ENCODE data around the gene LHFPL3.

The LHFPL3 gene

DNA sequence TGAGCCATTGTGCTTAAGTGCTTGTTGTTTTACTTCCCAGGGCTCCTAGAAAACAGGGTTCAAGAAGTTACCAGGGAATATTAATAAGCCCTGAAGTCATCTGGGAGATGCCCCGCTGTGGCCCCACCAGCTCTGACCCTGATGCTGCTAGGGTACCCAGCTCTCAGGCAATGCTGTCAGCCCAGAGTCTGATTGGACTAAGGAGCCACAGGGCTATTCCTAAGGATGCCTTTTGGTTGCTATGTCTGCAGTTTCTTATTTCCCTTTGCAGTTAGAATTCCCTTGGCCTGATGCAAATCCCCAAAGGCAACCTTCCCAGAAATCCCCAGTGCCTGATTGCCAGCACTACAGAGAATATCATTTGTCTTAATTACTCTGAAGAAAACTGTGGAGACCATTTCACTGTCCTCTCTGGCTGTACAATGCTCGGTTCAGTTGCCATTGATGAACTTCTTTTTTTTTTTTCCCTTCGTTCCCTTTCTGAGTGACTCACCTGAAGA lies 448.9 kb downstream of the LHFPL3 start:
- Histone ChIP-seq H2BK12ac (ENCODE audit: low read length in 2 of 2) (no peak overlapping the region), H3K23ac (ENCODE audit: low read length in 2 of 2) (no peak overlapping the region), H3K18ac (ENCODE audit: low read depth in 1 of 2, low read length in 2 of 2) (no peak overlapping the region), H2BK5ac (ENCODE audit: low read depth, low read length, poor library complexity, severe bottlenecking) (no peak overlapping the region), H2AFZ (ENCODE audit: low read depth, low read length) (no peak overlapping the region), H3K14ac (ENCODE audit: low read length in 2 of 2) (no peak overlapping the region), H2BK120ac (ENCODE audit: low read depth, low read length) (no peak overlapping the region), H3K27me3 (ENCODE audit: control insufficient read depth in 1 of 2, insufficient read depth in 1 of 2, low read length in 2 of 2) (peaks cover 0 to 3% of the 10 kb centered on the region in 2 experiments), H3K4ac (ENCODE audit: low read depth in 1 of 2, low read length in 2 of 2) (no peak overlapping the region), H2AK5ac (ENCODE audit: low read length, severe bottlenecking) (no peak overlapping the region), H3K4me3 (ENCODE audit: insufficient read depth in 1 of 2, low read depth in 1 of 2, low read length in 2 of 2) (no peak overlapping the region), H3K4me2 (ENCODE audit: low read length, poor library complexity, severe bottlenecking) (no peak overlapping the region), H4K8ac (ENCODE audit: low read length) (no peak overlapping the region), H3K9ac (ENCODE audit: low read length) (no peak overlapping the region), H3K9me3 (ENCODE audit: control insufficient read depth, low read length) (no peaks in the 10 kb centered on the region), H3K79me1 (replicated peaks; ENCODE audit: low read length, poor library complexity, severe bottlenecking) (no peaks in the 10 kb centered on the region), H2BK15ac (ENCODE audit: low read depth, poor library complexity, severe bottlenecking) (no peak overlapping the region), H4K91ac (ENCODE audit: low read length) (no peak overlapping the region), H3K4me1 (ENCODE audit: control insufficient read depth, insufficient read depth, low read depth, low read length) (no peaks in the 10 kb centered on the region), H3K36me3 (ENCODE audit: control insufficient read depth in 1 of 2, insufficient read depth in 2 of 2, low read depth in 1 of 2, low read length in 2 of 2) (no peaks in the 10 kb centered on the region), H3K27ac (ENCODE audit: low read length, poor library complexity, severe bottlenecking) (no peak overlapping the region)
- DNase-seq, result no peak
- 54% methylated on average over 2 of the region's 3 CpGs for WGBS

DNA sequence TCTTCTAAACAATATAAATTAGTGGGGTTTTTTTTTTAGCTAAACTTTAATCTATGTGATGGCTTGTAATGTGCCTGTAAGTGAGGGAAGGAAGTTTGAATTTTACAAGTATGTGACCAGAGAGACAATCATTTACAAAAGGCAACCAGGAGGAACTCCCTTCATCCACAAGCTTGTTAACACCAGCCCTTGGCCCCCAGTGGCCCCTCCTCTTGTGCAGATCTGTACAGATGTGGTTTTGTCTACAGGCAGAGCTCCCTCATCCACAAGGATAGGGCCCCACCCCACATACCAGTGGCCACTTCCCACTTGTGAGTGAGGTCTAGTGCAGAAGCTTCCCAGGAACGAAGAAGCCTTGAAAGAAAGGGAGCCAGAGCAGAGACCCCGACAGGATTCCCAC lies 451.5 kb downstream of the LHFPL3 start:
- H2BK120ac ChIP-seq (ENCODE audit: low read depth, low read length), result no peak overlapping the region
- H3K14ac ChIP-seq (ENCODE audit: low read length in 2 of 2), result no peak overlapping the region
- H2BK5ac ChIP-seq (ENCODE audit: low read depth, low read length, poor library complexity, severe bottlenecking), result no peak overlapping the region
- DNase-seq, result no peak
- no peak overlapping the region for H3K4me3 ChIP-seq (ENCODE audit: insufficient read depth in 1 of 2, low read depth in 1 of 2, low read length in 2 of 2)
- H2BK15ac ChIP-seq (ENCODE audit: low read depth, poor library complexity, severe bottlenecking), result no peak overlapping the region
- H3K18ac ChIP-seq (ENCODE audit: low read depth in 1 of 2, low read length in 2 of 2), result no peak overlapping the region
- H2AK5ac ChIP-seq (ENCODE audit: low read length, severe bottlenecking), result no peak overlapping the region
- H3K36me3 ChIP-seq (ENCODE audit: control insufficient read depth in 1 of 2, insufficient read depth in 2 of 2, low read depth in 1 of 2, low read length in 2 of 2), result no peaks in the 10 kb centered on the region
- H3K9ac ChIP-seq (ENCODE audit: low read length), result no peak overlapping the region
- no peak overlapping the region for H3K27ac ChIP-seq (ENCODE audit: low read length, poor library complexity, severe bottlenecking)
- no peaks in the 10 kb centered on the region for H3K9me3 ChIP-seq (ENCODE audit: control insufficient read depth, low read length)
- no peak overlapping the region for H2AFZ ChIP-seq (ENCODE audit: low read depth, low read length)
- WGBS, result 61% methylated on average over 2 of the region's 2 CpGs
- H4K8ac ChIP-seq (ENCODE audit: low read length), result no peak overlapping the region
- no peaks in the 10 kb centered on the region for H3K4me1 ChIP-seq (ENCODE audit: control insufficient read depth, insufficient read depth, low read depth, low read length)
- H3K27me3 ChIP-seq (ENCODE audit: control insufficient read depth in 1 of 2, insufficient read depth in 1 of 2, low read length in 2 of 2), result peaks cover 0 to 7% of the 10 kb centered on the region in 2 experiments
- H3K79me1 ChIP-seq (replicated peaks; ENCODE audit: low read length, poor library complexity, severe bottlenecking), result no peaks in the 10 kb centered on the region
- H2BK12ac ChIP-seq (ENCODE audit: low read length in 2 of 2), result no peak overlapping the region
- no peak overlapping the region for H3K4ac ChIP-seq (ENCODE audit: low read depth in 1 of 2, low read length in 2 of 2)
- no peak overlapping the region for H3K23ac ChIP-seq (ENCODE audit: low read length in 2 of 2)
- H4K91ac ChIP-seq (ENCODE audit: low read length), result no peak overlapping the region
- no peak overlapping the region for H3K4me2 ChIP-seq (ENCODE audit: low read length, poor library complexity, severe bottlenecking)

DNA sequence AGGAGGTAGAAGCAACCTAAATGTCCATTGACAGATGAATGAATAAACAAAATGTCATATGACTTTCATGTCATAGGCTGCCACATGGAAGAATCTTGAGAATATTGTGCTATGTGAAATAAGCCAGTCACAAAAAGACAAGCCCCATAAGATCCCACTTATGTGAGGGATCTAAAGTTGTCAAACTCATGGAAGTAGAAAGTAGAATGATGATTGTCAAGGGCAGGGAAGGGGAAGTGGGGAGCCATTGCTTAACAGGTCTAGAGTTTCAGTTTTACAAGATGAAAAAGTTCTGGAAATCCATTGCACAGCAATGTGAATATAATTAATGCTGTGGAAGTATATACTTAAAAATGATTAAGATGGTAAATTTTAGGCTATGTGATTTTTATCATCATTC lies 456.3 kb downstream of the LHFPL3 start:
- Histone ChIP-seq H2BK120ac (ENCODE audit: low read depth, low read length) (no peak overlapping the region), H4K91ac (ENCODE audit: low read length) (no peak overlapping the region), H2AFZ (ENCODE audit: low read depth, low read length) (no peak overlapping the region), H3K27me3 (ENCODE audit: control insufficient read depth in 1 of 2, insufficient read depth in 1 of 2, low read length in 2 of 2) (peaks cover 0 to 7% of the 10 kb centered on the region in 2 experiments), H3K18ac (ENCODE audit: low read depth in 1 of 2, low read length in 2 of 2) (no peak overlapping the region), H3K4ac (ENCODE audit: low read depth in 1 of 2, low read length in 2 of 2) (no peak overlapping the region), H2BK12ac (ENCODE audit: low read length in 2 of 2) (no peak overlapping the region), H3K27ac (ENCODE audit: low read length, poor library complexity, severe bottlenecking) (no peak overlapping the region), H3K4me1 (ENCODE audit: control insufficient read depth, insufficient read depth, low read depth, low read length) (no peaks in the 10 kb centered on the region), H3K4me2 (ENCODE audit: low read length, poor library complexity, severe bottlenecking) (no peak overlapping the region), H3K79me1 (replicated peaks; ENCODE audit: low read length, poor library complexity, severe bottlenecking) (no peaks in the 10 kb centered on the region), H3K23ac (ENCODE audit: low read length in 2 of 2) (no peak overlapping the region), H2BK15ac (ENCODE audit: low read depth, poor library complexity, severe bottlenecking) (no peak overlapping the region), H3K4me3 (ENCODE audit: insufficient read depth in 1 of 2, low read depth in 1 of 2, low read length in 2 of 2) (no peak overlapping the region), H3K9me3 (ENCODE audit: control insufficient read depth, low read length) (no peaks in the 10 kb centered on the region), H3K14ac (ENCODE audit: low read length in 2 of 2) (no peak overlapping the region), H3K36me3 (ENCODE audit: control insufficient read depth in 1 of 2, insufficient read depth in 2 of 2, low read depth in 1 of 2, low read length in 2 of 2) (no peaks in the 10 kb centered on the region), H2BK5ac (ENCODE audit: low read depth, low read length, poor library complexity, severe bottlenecking) (no peak overlapping the region), H2AK5ac (ENCODE audit: low read length, severe bottlenecking) (no peak overlapping the region), H3K9ac (ENCODE audit: low read length) (no peak overlapping the region), H4K8ac (ENCODE audit: low read length) (no peak overlapping the region)
- DNase-seq, result no peak

DNA sequence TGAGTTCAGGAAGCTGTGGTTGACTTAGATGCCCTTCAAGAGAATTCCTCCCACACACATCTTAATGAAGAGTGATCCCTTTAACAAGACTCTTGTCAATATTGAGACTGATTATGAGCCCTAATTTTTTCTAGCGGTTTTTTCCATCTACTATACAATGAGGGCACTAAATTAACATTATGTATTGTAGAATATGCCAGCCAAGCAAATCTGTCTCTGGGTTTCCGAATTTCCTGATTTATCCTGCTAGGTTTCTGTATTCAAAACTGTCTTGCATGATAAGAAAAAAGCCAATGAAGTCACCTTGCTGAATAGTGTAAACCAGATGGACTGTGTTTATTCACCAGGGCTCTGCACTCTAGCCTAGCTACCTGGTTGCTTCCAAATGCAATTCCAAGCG lies 461.4 kb downstream of the LHFPL3 start:
- H3K23ac ChIP-seq (ENCODE audit: low read length in 2 of 2), result no peak overlapping the region
- H3K18ac ChIP-seq (ENCODE audit: low read depth in 1 of 2, low read length in 2 of 2), result no peak overlapping the region
- no peak overlapping the region for H3K4ac ChIP-seq (ENCODE audit: low read depth in 1 of 2, low read length in 2 of 2)
- no peaks in the 10 kb centered on the region for H3K4me1 ChIP-seq (ENCODE audit: control insufficient read depth, insufficient read depth, low read depth, low read length)
- 51% methylated on average over 2 of the region's 3 CpGs for WGBS
- H2BK5ac ChIP-seq (ENCODE audit: low read depth, low read length, poor library complexity, severe bottlenecking), result no peak overlapping the region
- no peak overlapping the region for H3K14ac ChIP-seq (ENCODE audit: low read length in 2 of 2)
- H3K27me3 ChIP-seq (ENCODE audit: control insufficient read depth in 1 of 2, insufficient read depth in 1 of 2, low read length in 2 of 2), result peaks cover 0 to 8% of the 10 kb centered on the region in 2 experiments
- H3K4me3 ChIP-seq (ENCODE audit: insufficient read depth in 1 of 2, low read depth in 1 of 2, low read length in 2 of 2), result no peak overlapping the region
- H3K79me1 ChIP-seq (replicated peaks; ENCODE audit: low read length, poor library complexity, severe bottlenecking), result no peaks in the 10 kb centered on the region
- H3K4me2 ChIP-seq (ENCODE audit: low read length, poor library complexity, severe bottlenecking), result no peak overlapping the region
- no peak overlapping the region for H2AK5ac ChIP-seq (ENCODE audit: low read length, severe bottlenecking)
- H2BK15ac ChIP-seq (ENCODE audit: low read depth, poor library complexity, severe bottlenecking), result no peak overlapping the region
- H2AFZ ChIP-seq (ENCODE audit: low read depth, low read length), result no peak overlapping the region
- H4K91ac ChIP-seq (ENCODE audit: low read length), result no peak overlapping the region
- no peaks in the 10 kb centered on the region for H3K36me3 ChIP-seq (ENCODE audit: control insufficient read depth in 1 of 2, insufficient read depth in 2 of 2, low read depth in 1 of 2, low read length in 2 of 2)
- DNase-seq, result no peak
- H3K27ac ChIP-seq (ENCODE audit: low read length, poor library complexity, severe bottlenecking), result no peak overlapping the region
- H2BK12ac ChIP-seq (ENCODE audit: low read length in 2 of 2), result no peak overlapping the region
- H3K9ac ChIP-seq (ENCODE audit: low read length), result no peak overlapping the region
- no peaks in the 10 kb centered on the region for H3K9me3 ChIP-seq (ENCODE audit: control insufficient read depth, low read length)
- H2BK120ac ChIP-seq (ENCODE audit: low read depth, low read length), result no peak overlapping the region
- no peak overlapping the region for H4K8ac ChIP-seq (ENCODE audit: low read length)
